ENCODE measurements around the gene OSBPL3.

DNA sequence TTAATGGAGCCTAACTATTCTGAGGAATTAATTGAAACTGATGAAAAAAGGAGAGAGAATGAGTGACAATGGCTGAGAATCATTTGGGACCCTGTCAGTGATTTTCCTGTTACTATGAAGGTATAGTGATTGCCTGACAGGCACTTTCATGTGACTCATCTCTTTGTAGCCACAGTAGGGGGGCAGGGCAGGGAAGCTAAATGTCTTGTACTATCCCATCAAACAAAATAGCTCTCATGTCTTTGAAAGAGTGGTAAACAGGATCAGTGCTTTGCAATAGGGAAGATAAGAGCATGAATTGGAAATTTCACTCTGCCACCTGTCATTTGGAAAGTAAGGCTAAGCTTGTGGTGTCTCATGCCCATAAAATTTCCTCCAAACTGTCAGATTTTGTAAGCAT lies 128.2 kb downstream of the OSBPL3 start:
- no peak for TF ChIP-seq RFX5 (IDR thresholded peaks at IDR 0.05; ENCODE audit: low read length)
- TF ChIP-seq, protein P1, sequence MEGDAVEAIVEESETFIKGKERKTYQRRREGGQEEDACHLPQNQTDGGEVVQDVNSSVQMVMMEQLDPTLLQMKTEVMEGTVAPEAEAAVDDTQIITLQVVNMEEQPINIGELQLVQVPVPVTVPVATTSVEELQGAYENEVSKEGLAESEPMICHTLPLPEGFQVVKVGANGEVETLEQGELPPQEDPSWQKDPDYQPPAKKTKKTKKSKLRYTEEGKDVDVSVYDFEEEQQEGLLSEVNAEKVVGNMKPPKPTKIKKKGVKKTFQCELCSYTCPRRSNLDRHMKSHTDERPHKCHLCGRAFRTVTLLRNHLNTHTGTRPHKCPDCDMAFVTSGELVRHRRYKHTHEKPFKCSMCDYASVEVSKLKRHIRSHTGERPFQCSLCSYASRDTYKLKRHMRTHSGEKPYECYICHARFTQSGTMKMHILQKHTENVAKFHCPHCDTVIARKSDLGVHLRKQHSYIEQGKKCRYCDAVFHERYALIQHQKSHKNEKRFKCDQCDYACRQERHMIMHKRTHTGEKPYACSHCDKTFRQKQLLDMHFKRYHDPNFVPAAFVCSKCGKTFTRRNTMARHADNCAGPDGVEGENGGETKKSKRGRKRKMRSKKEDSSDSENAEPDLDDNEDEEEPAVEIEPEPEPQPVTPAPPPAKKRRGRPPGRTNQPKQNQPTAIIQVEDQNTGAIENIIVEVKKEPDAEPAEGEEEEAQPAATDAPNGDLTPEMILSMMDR (IDR thresholded peaks at IDR 0.05), result no peak

Data from SK-N-SH (cell line).